NT2/D1 (cell line): ENCODE data around the gene LNP1.

Experiments used
- DNase-seq: peaks from one replicate; pipeline ENCODE4 v3.0.0-alpha.2; 2011; ENCODE audit warnings: low read depth, low spot score
- H3K27me3 ChIP-seq: 2 replicates; pipeline ENCODE4 v1.6.0; 2011; ENCODE audit warnings: mild to moderate bottlenecking; ENCODE audit not compliant: insufficient read length, insufficient read depth
- H3K36me3 ChIP-seq: 2 replicates; pipeline ENCODE4 v1.6.1; 2011; ENCODE audit warnings: mild to moderate bottlenecking, low read length, mixed read lengths; ENCODE audit not compliant: insufficient read depth, insufficient read length
- H3K4me1 ChIP-seq: 2 replicates; pipeline ENCODE4 v1.5.1; 2011; ENCODE audit not compliant: insufficient read depth, insufficient read length
- H3K4me3 ChIP-seq: 2 replicates; pipeline ENCODE4 v1.5.1; 2011; ENCODE audit warnings: low read depth; ENCODE audit not compliant: insufficient read length
- H3K9ac ChIP-seq: 2 replicates; pipeline ENCODE4 v1.6.0; 2011; ENCODE audit warnings: low read depth; ENCODE audit not compliant: insufficient read length
- H3K9me3 ChIP-seq: 2 replicates; pipeline ENCODE4 v1.5.1; 2011; ENCODE audit warnings: mild to moderate bottlenecking, low read length; ENCODE audit not compliant: insufficient read depth
- SUZ12 ChIP-seq: IDR thresholded peaks from 2 replicates; pipeline ENCODE4 v1.6.1; 2011; ENCODE audit not compliant: insufficient read length, insufficient read depth; ENCODE audit errors: extremely low read depth
- YY1 ChIP-seq: IDR thresholded peaks from 2 replicates; pipeline ENCODE4 v1.6.1; 2011; ENCODE audit not compliant: insufficient read length, insufficient read depth
- ZNF274 ChIP-seq: IDR thresholded peaks from 2 replicates; pipeline ENCODE4 v1.6.1; 2011; ENCODE audit warnings: mild to moderate bottlenecking, low read depth, low read length

The LNP1 gene

DNA sequence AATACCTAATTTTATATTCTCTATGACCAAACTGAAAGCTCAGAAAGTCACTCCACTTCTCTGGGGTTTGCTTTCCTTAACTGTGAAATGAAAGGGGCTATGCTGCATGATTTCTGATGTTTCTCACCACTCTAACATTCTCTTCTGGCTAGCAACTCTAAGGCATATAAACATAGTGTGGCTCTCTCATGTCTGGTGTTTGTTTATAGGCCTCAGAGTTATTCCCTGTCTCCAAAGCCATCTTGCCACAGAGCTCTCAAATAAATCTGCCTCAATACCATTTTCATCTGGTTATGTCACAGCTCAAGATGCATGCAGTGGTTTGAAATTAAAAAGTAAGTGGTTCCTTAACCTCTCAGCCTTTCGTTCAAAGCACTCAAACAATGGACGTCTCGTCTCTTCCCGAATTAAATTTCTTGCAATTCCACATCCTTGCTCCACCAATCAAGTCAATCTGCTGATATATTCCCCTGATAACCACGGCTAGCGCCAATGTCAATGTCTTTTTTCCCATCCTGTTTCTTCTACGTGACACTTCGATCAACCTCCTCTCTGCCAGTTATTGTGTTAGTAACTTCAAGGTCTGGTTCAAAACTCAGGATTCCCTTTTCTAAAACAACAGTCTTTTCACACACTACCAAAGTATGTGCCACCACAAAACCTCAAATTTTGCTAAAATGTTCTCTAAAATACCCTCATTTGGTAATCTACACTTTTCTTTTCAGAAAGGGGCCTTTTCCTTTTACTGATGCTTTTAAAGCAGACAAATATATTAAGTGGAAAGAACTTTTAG lies 16.4 kb upstream of the LNP1 start:
- Histone ChIP-seq H3K4me1 (no peaks in the 10 kb centered on the region), H3K9ac (no peak overlapping the region), H3K27me3 (no peaks in the 10 kb centered on the region), H3K36me3 (peaks cover 72% of the 10 kb centered on the region), H3K9me3 (peaks cover 13% of the 10 kb centered on the region), H3K4me3 (no peak overlapping the region)
- no peak for DNase-seq
- TF ChIP-seq SUZ12, result no peak
- no peak for TF ChIP-seq ZNF274
- TF ChIP-seq YY1, result no peak

DNA sequence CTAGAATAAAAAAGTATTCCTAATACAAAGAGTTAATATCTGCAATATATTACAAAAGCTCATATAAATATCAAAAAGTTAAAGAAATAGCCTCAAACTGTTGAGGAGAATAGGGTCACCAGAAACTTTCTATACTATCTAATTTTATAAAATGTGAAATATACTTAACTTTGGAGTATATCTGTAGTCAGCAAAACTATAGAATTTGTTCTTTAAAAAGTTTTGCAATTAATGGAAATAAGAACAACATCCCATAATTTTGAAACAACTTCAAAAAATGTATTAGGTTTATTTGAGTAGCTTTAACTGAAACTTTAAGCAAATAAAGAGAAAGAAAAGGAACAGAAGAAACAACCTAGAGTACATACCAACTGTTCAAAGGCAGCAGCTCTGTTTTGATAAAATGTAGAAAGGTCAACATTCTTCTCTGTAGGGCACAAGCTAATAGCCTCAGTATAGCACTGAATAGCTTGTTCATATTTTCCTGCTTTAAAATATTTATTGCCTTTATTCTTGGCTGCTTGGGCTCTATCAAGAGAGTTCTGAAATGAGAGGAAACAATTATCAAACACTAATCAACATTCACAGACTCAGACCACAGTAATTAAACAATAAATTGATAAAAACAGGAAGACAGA lies 14.8 kb upstream of the LNP1 start:
- Histone ChIP-seq H3K27me3 (no peaks in the 10 kb centered on the region), H3K36me3 (peaks cover 61% of the 10 kb centered on the region), H3K9me3 (peaks cover 19% of the 10 kb centered on the region), H3K4me1 (no peaks in the 10 kb centered on the region), H3K4me3 (no peak overlapping the region), H3K9ac (no peak overlapping the region)
- no peak for TF ChIP-seq ZNF274
- no peak for TF ChIP-seq YY1
- no peak for TF ChIP-seq SUZ12
- DNase-seq, result no peak

GRCh38 chr3:100389025-100389424 lies 12.3 kb upstream of the LNP1 start:
- Histone ChIP-seq H3K9ac (no peak overlapping the region), H3K4me3 (no peak overlapping the region), H3K36me3 (peaks cover 39% of the 10 kb centered on the region), H3K4me1 (no peaks in the 10 kb centered on the region), H3K9me3 (peaks cover 19% of the 10 kb centered on the region), H3K27me3 (no peaks in the 10 kb centered on the region)
- DNase-seq, result no peak
- TF ChIP-seq YY1, result no peak
- TF ChIP-seq ZNF274, result no peak
- no peak for TF ChIP-seq SUZ12

- Histone ChIP-seq H3K9ac (no peak overlapping the region), H3K9me3 (no peaks in the 10 kb centered on the region), H3K4me1 (no peaks in the 10 kb centered on the region), H3K36me3 (peaks cover 26% of the 10 kb centered on the region), H3K27me3 (no peaks in the 10 kb centered on the region), H3K4me3 (no peak overlapping the region)
- DNase-seq, result no peak
- TF ChIP-seq YY1, result no peak
- TF ChIP-seq ZNF274, result no peak
- TF ChIP-seq SUZ12, result no peak
Measured at GRCh38 chr3:100395679-100396431, 5.5 kb upstream of the LNP1 start.

GRCh38 chr3:100396967-100397366 lies 4.4 kb upstream of the LNP1 start:
- Histone ChIP-seq H3K9me3 (no peaks in the 10 kb centered on the region), H3K4me1 (no peaks in the 10 kb centered on the region), H3K9ac (no peak overlapping the region), H3K36me3 (peaks cover 23% of the 10 kb centered on the region), H3K27me3 (no peaks in the 10 kb centered on the region), H3K4me3 (no peak overlapping the region)
- TF ChIP-seq YY1, result no peak
- no peak for TF ChIP-seq ZNF274
- no peak for TF ChIP-seq SUZ12
- no peak for DNase-seq

GRCh38 chr3:100399341-100400071 lies 1.8 kb upstream of the LNP1 start:
- peak overlapping the region; percentile 85 for H3K4me3 ChIP-seq
- H3K36me3 ChIP-seq, result peaks cover 21% of the 10 kb centered on the region
- no peak for TF ChIP-seq ZNF274
- no peak for TF ChIP-seq SUZ12
- TF ChIP-seq YY1, result no peak
- no peaks in the 10 kb centered on the region for H3K4me1 ChIP-seq
- DNase-seq, result no peak
- H3K9me3 ChIP-seq, result no peaks in the 10 kb centered on the region
- peak overlapping the region; percentile 95 for H3K9ac ChIP-seq
- no peaks in the 10 kb centered on the region for H3K27me3 ChIP-seq
